B cell (primary cell): ENCODE data around the gene STRADA. TPM values are rescaled to one million over a fixed set of nuclear protein-coding genes. Genes with fewer than 3 reads are reported as not detected.

Experiments
- ATAC-seq: fragments of 200-7000 bp; cut with Tn5 transposase; one replicate; pipeline ENCODE4 v1.10.0; 2021; ENCODE audit warnings: low read depth, mild to moderate bottlenecking, moderate number of reproducible peaks, moderate library complexity
- CTCF ChIA-PET: fragments of 350-600 bp; sonication (Branson Sonifier 250); formaldehyde crosslinking; loops from one replicate; lab custom pipeline; 2021; ENCODE audit warnings: antibody characterized with exemption, inconsistent platforms; lab: Charles Lee
- POLR2A ChIA-PET: fragments of 350-600 bp; sonication (Branson Sonifier 250); formaldehyde crosslinking; loops from one replicate; lab custom pipeline; 2021; ENCODE audit warnings: antibody characterized with exemption; lab: Charles Lee
- DNase-seq: peaks from one replicate; pipeline ENCODE4 v3.0.0; 2013
- H2AFZ ChIP-seq: 2 replicates; pipeline ENCODE4 v1.6.1; 2012; ENCODE audit warnings: mild to moderate bottlenecking, low read depth, low read length; ENCODE audit not compliant: insufficient read depth, poor library complexity, severe bottlenecking
- H3K27ac ChIP-seq, 2 donors: 1 replicate in 1 of 2; 2 replicates in 1 of 2; pipeline ENCODE4 v1.5.1; 2012 to 2013; ENCODE audit warnings: low read length in 2 of 2, mild to moderate bottlenecking in 2 of 2, moderate library complexity in 1 of 2
- H3K27me3 ChIP-seq, 4 experiments: fragments of 200-600 bp in 1 of 4; sonication (generic) in 1 of 4; replicated peaks in 1 of 4; 1 replicate in 2 of 4; 2 replicates in 2 of 4; pipeline versions ENCODE4 v1.6.1 to v1.7.0; 2013 to 2016; ENCODE audit warnings: low read length in 3 of 4, mild to moderate bottlenecking in 2 of 4, mixed read lengths in 1 of 4, moderate library complexity in 1 of 4; ENCODE audit not compliant: insufficient read depth in 4 of 4, control insufficient read depth in 3 of 4; ENCODE audit errors: control extremely low read depth in 1 of 4
- H3K36me3 ChIP-seq, 2 experiments: replicated peaks in 1 of 2; 1 replicate in 1 of 2; 2 replicates in 1 of 2; pipeline versions ENCODE4 v1.6.1 to v1.7.1; 2013; ENCODE audit warnings: low read length in 1 of 2; ENCODE audit not compliant: insufficient read depth in 2 of 2, control insufficient read depth in 1 of 2; ENCODE audit errors: control extremely low read depth in 1 of 2, extremely low read depth in 1 of 2
- H3K4me1 ChIP-seq, 2 donors: fragments of 200-600 bp in 1 of 2; sonication (generic) in 1 of 2; 1 replicate in 1 of 2; 2 replicates in 1 of 2; pipeline versions ENCODE4 v1.5.1 to v1.6.1; 2013 to 2017; ENCODE audit warnings: low read length in 2 of 2; ENCODE audit not compliant: control insufficient read depth in 2 of 2, insufficient read depth in 2 of 2
- H3K4me2 ChIP-seq: replicated peaks from 2 replicates; pipeline ENCODE3; 2012; ENCODE audit warnings: mild to moderate bottlenecking, low read depth, low read length; ENCODE audit not compliant: poor library complexity, severe bottlenecking
- H3K4me3 ChIP-seq, 5 experiments: fragments of 200-600 bp in 1 of 5; sonication (generic) in 1 of 5; 1 replicate in 3 of 5; 2 replicates in 2 of 5; pipeline versions ENCODE4 v1.5.1 to v1.7.0; 2011 to 2016; ENCODE audit warnings: low read length in 4 of 5, mild to moderate bottlenecking in 4 of 5, low read depth in 2 of 5, control low read depth in 1 of 5, moderate library complexity in 1 of 5; ENCODE audit not compliant: insufficient read depth in 1 of 5; ENCODE audit errors: control extremely low read depth in 1 of 5, extremely low read depth in 1 of 5
- H3K79me2 ChIP-seq: fragments of 200-600 bp; sonication (generic); one replicate; pipeline ENCODE4 v1.6.0; 2016; ENCODE audit warnings: low read length; ENCODE audit not compliant: control insufficient read depth, insufficient read depth
- H3K9ac ChIP-seq: fragments of 200-600 bp; sonication (generic); 2 replicates; pipeline ENCODE4 v1.6.1; 2017; ENCODE audit warnings: mild to moderate bottlenecking, low read length, moderate library complexity
- H3K9me3 ChIP-seq, 3 donors: one replicate each; pipeline versions ENCODE4 v1.6.1 to v1.7.1; 2013; ENCODE audit warnings: low read length in 2 of 3; ENCODE audit not compliant: control insufficient read depth in 2 of 3, insufficient read depth in 1 of 3; ENCODE audit errors: control extremely low read depth in 1 of 3
- H4K20me1 ChIP-seq: 2 replicates; pipeline ENCODE4 v1.6.0; 2012; ENCODE audit warnings: mild to moderate bottlenecking, low read length; ENCODE audit not compliant: insufficient read depth, control insufficient read depth, poor library complexity, severe bottlenecking
- H3K27ac Mint-ChIP-seq: one replicate; pipeline ENCODE4 v1.8.0; 2021; ENCODE audit warnings: mixed read lengths
- H3K27me3 Mint-ChIP-seq: one replicate; pipeline ENCODE4 v1.8.0; 2021; ENCODE audit warnings: mixed read lengths
- H3K4me1 Mint-ChIP-seq: one replicate; pipeline ENCODE4 v1.8.0; 2021; ENCODE audit warnings: mixed read lengths
- H3K4me3 Mint-ChIP-seq: one replicate; pipeline ENCODE4 v1.8.0; 2021; ENCODE audit warnings: mixed read lengths
- H3K9me3 Mint-ChIP-seq: one replicate; pipeline ENCODE4 v1.8.0; 2022; ENCODE audit warnings: mixed read lengths; ENCODE audit not compliant: insufficient read depth
- CTCF ChIP-seq: fragments of 200-600 bp; IDR thresholded peaks from one replicate; pipeline ENCODE4 v1.8.0; 2022; ENCODE audit warnings: antibody characterized with exemption, mild to moderate bottlenecking
- EZH2 ChIP-seq: IDR thresholded peaks from 2 replicates; pipeline ENCODE4 v1.6.1; 2012; ENCODE audit warnings: borderline replicate concordance, low read depth, mild to moderate bottlenecking, moderate library complexity, low read length; ENCODE audit not compliant: insufficient read depth, poor library complexity, severe bottlenecking
- WGBS: methylation state at CpG from one replicate; pipeline ENCODE4 v1.1.5; 2013; ENCODE audit warnings: missing lambda C conversion rate; ENCODE audit not compliant: insufficient coverage; 5-methylcytosine and 5-hydroxymethylcytosine counted together
- intact Hi-C: fragments of 100-400 bp; cut with micrococcal nuclease; formaldehyde crosslinking; loops from one replicate; pipeline ENCODE4 v1.10.0; 2022
- polyA plus RNA-seq: library from polyadenylated mRNA; depleted of rRNA; stranded (reverse); fragments of >200 nt; gene quantifications from 2 replicates; pipeline ENCODE4 v1.2.3, GENCODE V29; 2012
- total RNA-seq, 2 donors: library from RNA; stranded (reverse); fragments of 120-200 nt in 1 of 2; gene quantifications; 1 replicate in 1 of 2; 2 replicates in 1 of 2; pipeline versions ENCODE4 v1.2.3 to v1.2.4, GENCODE V29; 2013 to 2022

The STRADA gene
- total and polyA plus RNA-seq, 2 donors (not counting 1 experiment from before 2014, with no cell fraction given) = 48.1 to 93.2 TPM

DNA sequence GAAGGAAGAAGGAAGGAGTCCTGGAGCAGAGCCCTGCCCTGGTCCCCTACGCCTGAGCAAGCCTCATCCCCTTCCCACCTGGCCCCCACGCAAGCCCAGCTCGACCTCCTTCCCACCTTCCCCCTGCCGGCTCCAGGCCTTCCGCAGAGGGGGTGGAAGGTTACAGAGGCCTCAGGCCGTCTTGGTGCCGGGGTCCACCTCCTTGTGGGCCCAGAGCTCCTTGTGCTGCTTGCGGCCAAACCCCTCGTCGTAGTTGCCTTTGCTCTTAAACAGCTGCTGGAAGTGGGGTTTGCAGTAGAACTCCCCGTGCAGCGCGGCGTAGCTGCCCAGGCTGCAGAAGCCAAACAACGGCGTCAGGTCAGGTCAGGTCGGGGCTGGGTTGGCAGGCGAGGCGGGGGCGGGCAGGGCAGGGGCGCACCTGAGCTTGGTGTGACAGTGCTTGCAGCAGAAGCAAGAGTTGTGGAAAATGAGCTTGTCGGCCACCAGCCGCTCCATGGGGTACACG is 43.2 kb downstream of the STRADA start:
- peak overlapping the region; percentile 82 to 95 for H3K27ac ChIP-seq
- Mint-ChIP-seq H3K4me3 (peak overlapping the region; percentile 94), H3K9me3 (no peaks in the 10 kb centered on the region), H3K27ac (peak overlapping the region; percentile 98), H3K4me1 (peaks cover 67% of the 10 kb centered on the region), H3K27me3 (no peaks in the 10 kb centered on the region)
- ATAC-seq (no peak), DNase-seq (no peak)
- no peaks in the 10 kb centered on the region for H3K27me3 ChIP-seq
- peak overlapping the region; percentile 70 to 100 (median 96) for H3K4me3 ChIP-seq
- peak overlapping the region; percentile 99 for H3K4me2 ChIP-seq
- peaks cover 57% of the 10 kb centered on the region for H4K20me1 ChIP-seq
- peaks cover 0 to 47% of the 10 kb centered on the region in 2 experiments for H3K36me3 ChIP-seq
- peaks cover 58% of the 10 kb centered on the region for H3K79me2 ChIP-seq
- H3K9me3 ChIP-seq = peaks cover 0 to 6% (median 0%) of the 10 kb centered on the region in 3 donors
- no peak for TF ChIP-seq CTCF
- TF ChIP-seq EZH2 = no peak
- ChIA-PET CTCF (interaction anchor here (0.6 to 4.0 kb wide), 18 partner anchors 7 to 248 kb away, joined by 3 to 82 read pairs (median 4); partner anchors contain the start of genes CCDC47 and DDX42), POLR2A (interaction anchor here (0.6 to 10.6 kb wide), 13 partner anchors 14 to 145 kb away, joined by 3 to 113 read pairs (median 5); partner anchors contain the start of genes CCDC47, DDX42, FTSJ3 and MAP3K3)
- H3K4me1 ChIP-seq = peaks cover 62 to 70% of the 10 kb centered on the region in 2 donors
- no peak overlapping the region for H2AFZ ChIP-seq
- peak overlapping the region; percentile 93 for H3K9ac ChIP-seq
- intact Hi-C loops = loop anchor here (1.0 to 5.0 kb wide), 3 partner anchors 12 to 271 kb away; partner anchors contain the start of gene CYB561
- under 1% methylated on average over 20 of the region's 24 CpGs for WGBS
